Stimulated activated naive CD8-positive, alpha-beta T cell treated with anti-CD3 and anti-CD28 coated beads, Interleukin-15, amount 100 ng/mL, for 72 hours (primary cell): ENCODE data around the gene VPS16.
A peak's percentile ranks its signal among the peaks of the same experiment; 100 is the strongest.

Experiments used
- ATAC-seq: fragments of 150-1000 bp; cut with Tn5 transposase; 2 replicates; pipeline ENCODE4 v1.10.0; 2021; ENCODE audit warnings: mild to moderate bottlenecking, moderate library complexity
- DNase-seq, 2 donors: peaks; one replicate each; pipeline ENCODE4 v3.0.0; 2021 to 2022
- H3K27ac Mint-ChIP-seq, 2 donors: one replicate each; pipeline ENCODE4 v1.8.0; 2022; ENCODE audit warnings: mild to moderate bottlenecking in 2 of 2, mixed read lengths in 2 of 2, moderate library complexity in 2 of 2
- H3K27me3 Mint-ChIP-seq: one replicate; pipeline ENCODE4 v1.8.0; 2022; ENCODE audit warnings: mixed read lengths
- H3K4me1 Mint-ChIP-seq: one replicate; pipeline ENCODE4 v1.8.0; 2022; ENCODE audit warnings: mild to moderate bottlenecking, mixed read lengths
- H3K4me3 Mint-ChIP-seq, 2 donors: one replicate each; pipeline ENCODE4 v1.8.0; 2022; ENCODE audit warnings: mild to moderate bottlenecking in 2 of 2, mixed read lengths in 2 of 2, moderate library complexity in 1 of 2
- H3K9me3 Mint-ChIP-seq, 2 donors: one replicate each; pipeline ENCODE4 v1.8.0; 2022; ENCODE audit warnings: mixed read lengths in 2 of 2

The VPS16 gene

GRCh38 chr20:2838847-2839671 lies 1.5 kb upstream of the VPS16 start:
- H3K27me3 Mint-ChIP-seq = no peaks in the 10 kb centered on the region
- H3K9me3 Mint-ChIP-seq = no peaks in the 10 kb centered on the region
- H3K27ac Mint-ChIP-seq = peak overlapping the region; percentile 94
- no peak for DNase-seq
- H3K4me3 Mint-ChIP-seq = peak overlapping the region; percentile 80 to 92
- H3K4me1 Mint-ChIP-seq = peaks cover 29% of the 10 kb centered on the region
- ATAC-seq = no peak

DNA sequence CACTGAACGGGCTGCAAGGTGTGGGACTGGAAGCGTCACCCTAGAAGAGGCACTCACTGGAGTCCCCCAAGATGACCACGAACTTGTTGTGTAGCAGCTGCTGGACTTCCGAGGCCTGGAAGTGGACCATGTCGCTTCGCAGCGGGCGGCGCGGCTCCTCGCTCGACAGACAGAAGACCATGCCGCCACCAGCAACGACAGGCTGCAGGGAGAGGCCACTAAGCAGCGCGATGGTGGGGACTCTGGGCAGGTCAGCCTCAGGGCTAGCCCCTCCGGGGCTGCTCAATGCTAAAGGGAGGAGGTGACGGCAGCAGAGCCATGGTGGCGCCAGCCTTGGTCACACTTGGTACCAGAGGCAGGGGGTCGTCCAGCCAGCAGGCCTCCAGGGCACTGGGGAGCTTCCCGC lies 810 bp upstream of the VPS16 start:
- peak overlapping the region in 1 of 2 donors; percentile 94 for H3K27ac Mint-ChIP-seq
- no peak for DNase-seq
- H3K27me3 Mint-ChIP-seq = no peaks in the 10 kb centered on the region
- H3K4me1 Mint-ChIP-seq = peaks cover 34% of the 10 kb centered on the region
- H3K9me3 Mint-ChIP-seq = no peaks in the 10 kb centered on the region
- peak overlapping the region; percentile 80 to 92 for H3K4me3 Mint-ChIP-seq
- ATAC-seq = no peak

DNA sequence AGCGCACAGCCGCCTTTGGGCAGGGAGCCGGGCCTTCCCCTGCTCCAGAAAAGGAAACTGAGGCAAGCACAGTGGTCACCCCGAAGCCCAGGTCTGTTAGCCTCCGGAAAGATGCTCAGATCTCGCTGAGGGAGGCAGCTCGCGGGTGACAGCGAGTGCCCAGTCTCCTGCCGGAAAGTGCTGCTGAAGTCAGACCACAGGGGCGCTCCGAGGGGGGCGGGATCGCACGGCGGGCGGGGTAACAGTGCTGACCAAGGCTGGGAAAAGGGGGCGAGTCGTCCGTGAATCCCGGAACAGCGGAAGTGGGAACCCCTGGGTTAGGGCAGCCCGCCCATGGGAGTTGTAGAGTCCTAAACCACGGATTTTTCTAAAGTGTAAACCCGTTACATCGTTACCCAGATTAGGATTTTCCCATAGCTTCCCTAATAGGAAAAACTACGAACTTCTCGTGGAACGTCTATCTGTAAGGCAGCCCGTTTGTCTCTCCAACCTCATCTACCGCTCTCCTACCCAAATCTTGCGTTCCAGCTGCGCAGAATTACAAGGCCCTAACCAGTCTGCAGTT lies 504 bp downstream of the VPS16 start:
- peak overlapping the region; percentile 57 to 92 for H3K27ac Mint-ChIP-seq
- no peaks in the 10 kb centered on the region for H3K9me3 Mint-ChIP-seq
- peak in 1 of 2 donors; percentile 52 for DNase-seq
- H3K4me1 Mint-ChIP-seq = peaks cover 41% of the 10 kb centered on the region
- H3K4me3 Mint-ChIP-seq = peak overlapping the region; percentile 87 to 90
- peak; percentile 44 for ATAC-seq
- H3K27me3 Mint-ChIP-seq = no peaks in the 10 kb centered on the region

DNA sequence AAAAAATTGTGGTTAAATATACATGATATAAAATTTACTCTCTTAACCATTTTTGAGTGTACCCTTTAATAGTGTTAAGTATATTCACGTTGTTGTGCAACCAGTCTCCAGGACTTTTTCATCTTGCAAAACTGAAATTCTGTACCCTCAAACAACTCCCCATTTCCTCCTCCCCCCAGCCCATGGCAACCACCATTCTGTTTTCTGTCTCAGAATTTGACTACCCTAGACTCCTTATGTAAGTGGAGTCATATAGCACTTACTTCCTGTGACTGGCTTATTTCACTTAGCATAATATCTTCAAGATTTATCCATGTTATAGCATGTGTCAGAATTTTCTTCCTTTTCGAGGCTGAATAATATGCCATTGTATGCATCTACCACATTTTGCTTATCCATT lies 5.1 kb downstream of the VPS16 start:
- ATAC-seq (peak; percentile 85), DNase-seq (peak in 1 of 2 donors; percentile 43)
- no peaks in the 10 kb centered on the region for H3K27me3 Mint-ChIP-seq
- no peak overlapping the region for H3K4me3 Mint-ChIP-seq
- no peaks in the 10 kb centered on the region for H3K9me3 Mint-ChIP-seq
- no peak overlapping the region for H3K27ac Mint-ChIP-seq
- peaks cover 19% of the 10 kb centered on the region for H3K4me1 Mint-ChIP-seq

DNA sequence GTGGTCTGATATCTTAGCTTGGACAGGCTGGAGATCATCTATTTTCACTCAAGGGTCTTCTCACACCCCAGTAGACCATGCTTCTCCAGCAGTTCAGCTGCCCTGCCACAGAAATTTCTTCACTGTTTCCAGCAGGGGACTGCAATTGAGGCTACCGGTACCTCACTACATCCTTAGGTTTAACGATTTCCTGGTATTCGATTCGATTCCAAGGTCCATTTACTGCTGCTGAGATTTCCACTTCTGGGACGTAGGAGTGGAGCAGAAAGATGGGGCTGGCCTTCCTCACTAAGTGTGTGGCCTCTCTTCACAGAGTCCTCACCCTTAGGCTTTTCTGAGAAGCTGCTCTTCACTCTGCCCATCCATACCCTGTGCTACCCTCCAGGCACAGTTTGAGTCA lies 6.2 kb downstream of the VPS16 start:
- H3K9me3 Mint-ChIP-seq = no peaks in the 10 kb centered on the region
- ATAC-seq (no peak), DNase-seq (no peak)
- H3K4me1 Mint-ChIP-seq = peaks cover 20% of the 10 kb centered on the region
- H3K27me3 Mint-ChIP-seq = no peaks in the 10 kb centered on the region
- H3K4me3 Mint-ChIP-seq = no peak overlapping the region
- H3K27ac Mint-ChIP-seq = no peak overlapping the region

GRCh38 chr20:2847802-2848201 lies 7.3 kb downstream of the VPS16 start:
- Mint-ChIP-seq H3K4me1 (peaks cover 28% of the 10 kb centered on the region), H3K4me3 (no peak overlapping the region), H3K27ac (peak overlapping the region in 1 of 2 donors; percentile 3), H3K27me3 (no peaks in the 10 kb centered on the region), H3K9me3 (no peaks in the 10 kb centered on the region)
- DNase-seq (no peak), ATAC-seq (no peak)

DNA sequence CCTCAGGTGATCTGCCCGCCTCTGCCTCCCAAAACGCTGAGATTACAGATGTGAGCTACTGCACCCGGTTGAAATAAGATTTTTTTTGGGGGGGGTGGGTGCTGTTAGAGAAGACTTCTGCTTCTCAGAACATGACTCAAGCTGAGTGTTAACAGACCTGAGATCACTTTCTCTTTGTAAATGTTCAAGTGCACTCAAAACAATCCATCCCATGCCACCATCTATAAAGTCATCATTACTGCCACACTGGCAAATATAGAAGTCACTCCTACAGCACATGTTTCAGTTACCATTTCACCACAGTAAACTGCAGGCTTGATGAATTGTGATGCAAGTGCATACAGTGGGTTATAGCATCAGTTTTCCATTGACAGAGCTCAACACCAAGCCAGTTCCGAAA lies 9.0 kb downstream of the VPS16 start:
- Mint-ChIP-seq H3K4me3 (no peak overlapping the region), H3K4me1 (peaks cover 24% of the 10 kb centered on the region), H3K9me3 (no peaks in the 10 kb centered on the region), H3K27me3 (no peaks in the 10 kb centered on the region), H3K27ac (no peak overlapping the region)
- no peak for DNase-seq
- peak; percentile 19 for ATAC-seq

- H3K27ac Mint-ChIP-seq = no peak overlapping the region
- H3K4me1 Mint-ChIP-seq = peaks cover 16% of the 10 kb centered on the region
- H3K27me3 Mint-ChIP-seq = no peaks in the 10 kb centered on the region
- no peaks in the 10 kb centered on the region for H3K9me3 Mint-ChIP-seq
- DNase-seq = no peak
- no peak overlapping the region for H3K4me3 Mint-ChIP-seq
- ATAC-seq = no peak
These were observed 10.5 kb downstream of the VPS16 start for GRCh38 chr20:2851086-2851485.

GRCh38 chr20:2858591-2858990 lies 18.0 kb downstream of the VPS16 start:
- ATAC-seq = no peak
- H3K4me3 Mint-ChIP-seq = no peak overlapping the region
- H3K4me1 Mint-ChIP-seq = peaks cover 8% of the 10 kb centered on the region
- H3K27me3 Mint-ChIP-seq = no peaks in the 10 kb centered on the region
- no peak for DNase-seq
- H3K9me3 Mint-ChIP-seq = no peaks in the 10 kb centered on the region
- H3K27ac Mint-ChIP-seq = no peak overlapping the region

GRCh38 chr20:2859330-2860121 lies 19.0 kb downstream of the VPS16 start:
- DNase-seq = no peak
- H3K9me3 Mint-ChIP-seq = no peaks in the 10 kb centered on the region

DNA sequence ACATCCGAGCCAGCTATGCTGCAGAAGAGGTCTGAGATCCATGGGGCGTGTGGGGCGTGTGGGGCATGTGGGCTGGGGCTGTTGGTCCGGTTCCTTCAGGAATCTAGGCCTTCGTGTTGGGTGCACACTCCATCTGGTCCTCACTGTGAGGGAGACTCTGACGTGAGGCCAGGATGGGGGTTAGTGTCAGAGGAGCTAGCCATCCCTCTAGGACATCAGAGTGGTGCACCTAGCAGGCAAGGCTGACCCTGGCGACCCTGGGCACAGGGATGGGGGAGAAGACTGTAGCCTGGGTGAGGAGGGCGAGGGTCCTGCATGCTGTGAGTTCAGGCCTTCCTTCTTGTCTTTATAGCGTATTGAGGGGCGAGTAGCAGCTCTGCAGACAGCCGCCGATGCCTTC lies 24.1 kb downstream of the VPS16 start:
- Mint-ChIP-seq H3K27ac (no peak overlapping the region), H3K9me3 (no peaks in the 10 kb centered on the region), H3K4me3 (peak overlapping the region in 1 of 2 donors; percentile 78), H3K4me1 (peaks cover 61% of the 10 kb centered on the region), H3K27me3 (no peaks in the 10 kb centered on the region)
- no peak for DNase-seq
- ATAC-seq = no peak

More at GRCh38 chr20:2859330-2860121, 19.0 kb downstream of the VPS16 start:
- Mint-ChIP-seq H3K27ac (no peak overlapping the region), H3K4me1 (peaks cover 17% of the 10 kb centered on the region), H3K4me3 (no peak overlapping the region), H3K27me3 (no peaks in the 10 kb centered on the region)
- no peak for ATAC-seq

GRCh38 chr20:2865101-2865500 lies 24.6 kb downstream of the VPS16 start:
- no peak for ATAC-seq

DNA sequence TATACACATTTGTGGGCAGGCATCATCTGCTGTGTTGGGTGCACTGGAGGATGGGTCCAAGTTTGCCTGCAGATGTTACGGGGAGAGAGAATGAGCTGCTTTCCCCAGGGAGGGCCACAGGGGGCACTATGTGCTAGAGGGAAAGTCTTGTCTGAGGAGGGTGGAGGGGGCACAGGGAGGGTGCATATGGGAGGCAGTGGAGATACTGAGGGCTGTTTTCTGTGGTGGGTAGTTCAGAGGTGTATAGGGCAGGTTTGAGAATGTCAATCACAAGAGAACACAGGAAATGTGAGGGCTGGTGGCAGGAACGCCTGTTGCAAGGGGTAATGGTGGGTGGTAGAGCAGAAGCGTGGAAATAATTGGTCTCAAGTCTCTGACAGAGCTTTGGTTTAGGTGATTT lies 25.1 kb downstream of the VPS16 start:
- H3K27me3 Mint-ChIP-seq = no peaks in the 10 kb centered on the region
- peaks cover 67% of the 10 kb centered on the region for H3K4me1 Mint-ChIP-seq
- H3K4me3 Mint-ChIP-seq = peak overlapping the region in 1 of 2 donors; percentile 78
- no peaks in the 10 kb centered on the region for H3K9me3 Mint-ChIP-seq
- peak overlapping the region in 1 of 2 donors; percentile 2 for H3K27ac Mint-ChIP-seq
- peak; percentile 90 for ATAC-seq
- peak; percentile 67 to 72 for DNase-seq

More at GRCh38 chr20:2865101-2865500, 24.6 kb downstream of the VPS16 start:
- peaks cover 62% of the 10 kb centered on the region for H3K4me1 Mint-ChIP-seq
- H3K27me3 Mint-ChIP-seq = no peaks in the 10 kb centered on the region
- no peak for DNase-seq
- H3K27ac Mint-ChIP-seq = peak overlapping the region in 1 of 2 donors; percentile 90
- peak overlapping the region; percentile 14 to 78 for H3K4me3 Mint-ChIP-seq
- no peaks in the 10 kb centered on the region for H3K9me3 Mint-ChIP-seq

- no peaks in the 10 kb centered on the region for H3K9me3 Mint-ChIP-seq
- no peak overlapping the region for H3K27ac Mint-ChIP-seq
- H3K27me3 Mint-ChIP-seq = no peaks in the 10 kb centered on the region
- peak; percentile 46 for ATAC-seq
- H3K4me3 Mint-ChIP-seq = peak overlapping the region in 1 of 2 donors; percentile 46
- no peak for DNase-seq
- peaks cover 73% of the 10 kb centered on the region for H3K4me1 Mint-ChIP-seq
These were observed 25.7 kb downstream of the VPS16 start for GRCh38 chr20:2866236-2866635.

DNA sequence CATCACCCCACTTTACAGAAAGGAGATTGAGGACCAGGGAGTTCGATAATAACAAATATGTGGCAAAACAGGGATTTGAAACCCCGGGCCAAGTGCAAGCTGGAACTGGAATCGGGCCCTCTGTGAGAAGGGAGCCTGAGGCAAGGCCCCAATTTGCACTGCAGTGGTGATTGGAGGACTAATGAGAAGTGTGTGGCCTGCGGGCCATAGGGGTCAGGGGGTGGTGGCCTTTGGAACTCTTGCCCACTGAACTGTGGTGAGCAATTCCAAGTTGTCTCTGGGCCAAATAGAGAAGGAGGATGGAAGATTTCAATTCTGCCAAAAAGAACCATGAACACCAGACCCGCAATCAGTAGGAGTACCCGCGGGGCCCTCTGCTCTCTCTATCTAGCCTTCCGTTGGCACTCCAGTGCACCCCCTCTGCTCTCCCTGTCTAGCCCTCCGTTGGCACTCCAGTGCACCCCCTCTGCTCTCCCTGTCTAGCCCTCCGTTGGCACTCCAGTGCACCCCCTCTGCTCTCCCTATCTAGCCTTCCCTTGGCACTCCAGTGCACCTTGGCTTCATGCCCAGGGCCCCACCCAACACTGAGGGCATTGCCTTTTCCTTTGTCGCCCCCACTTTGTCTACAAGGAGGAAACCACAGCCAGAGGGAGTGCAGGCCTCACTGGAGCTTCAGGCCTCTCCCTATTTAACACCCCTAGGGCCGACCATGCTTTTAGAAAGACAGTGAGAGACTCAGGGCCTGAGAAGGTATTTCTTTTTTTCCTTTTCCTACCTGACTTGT lies 26.7 kb downstream of the VPS16 start:
- Mint-ChIP-seq H3K27me3 (no peaks in the 10 kb centered on the region), H3K27ac (peak overlapping the region; percentile 35 to 65), H3K4me3 (peak overlapping the region in 1 of 2 donors; percentile 29), H3K4me1 (peaks cover 82% of the 10 kb centered on the region), H3K9me3 (no peaks in the 10 kb centered on the region)
- DNase-seq (no peak), ATAC-seq (no peak)
